ENCODE measurements around the gene SLC36A3. TPM values are rescaled to one million over a fixed set of nuclear protein-coding genes. Genes with fewer than 3 reads are reported as not detected.

Gene SLC36A3
- total and polyA plus RNA-seq, 2 of the 8 experiments (the other 6 are each of a cell fraction or from before 2014, with no cell fraction given) = not detected

GRCh38 chr5:151267491-151268260 is 35.9 kb downstream of the SLC36A3 start:
- H3K23ac ChIP-seq (ENCODE audit: insufficient read length) = no peak overlapping the region
- POLR2A ChIA-PET (ENCODE audit: partially characterized antibody) = no interaction called here
- peaks cover 0 to 10% (median 5%) of the 10 kb centered on the region in 4 experiments; a peak in 5 of 8 replicates for H3K36me3 ChIP-seq (ENCODE audit: control insufficient read depth in 2 of 4, insufficient read depth in 4 of 4, low read length in 3 of 4)
- H3K27me3 ChIP-seq (replicated peaks in 1 of 4; ENCODE audit: control insufficient read depth in 3 of 4, extremely low read depth in 1 of 4, insufficient read depth in 3 of 4, low read length in 3 of 4) = no peaks in the 10 kb centered on the region
- no peak overlapping the region for H3K4ac ChIP-seq (replicated peaks; ENCODE audit: insufficient read length, low read depth, low read length)
- no peak overlapping the region for H4K5ac ChIP-seq (ENCODE audit: insufficient read length, low read depth, low read length)
- no peak overlapping the region for H4K8ac ChIP-seq (ENCODE audit: extremely low read depth, insufficient read depth, low read length)
- H3K79me1 ChIP-seq (ENCODE audit: low read depth, low read length) = no peaks in the 10 kb centered on the region
- 94% methylated on average over 11 of the region's 11 CpGs; no CpG with 5 or more reads in 1 of the 2 experiments for WGBS, 2 experiments (ENCODE audit: extremely low coverage in 1 of 2, insufficient coverage in 1 of 2, insufficient read length in 1 of 2, insufficient replicate concordance in 2 of 2, low coverage in 1 of 2, low lambda C conversion rate in 2 of 2, missing lambda C conversion rate in 1 of 2)
- no peak overlapping the region for H2BK120ac ChIP-seq (replicated peaks; ENCODE audit: low read depth, low read length)
- CTCF ChIA-PET (ENCODE audit: partially characterized antibody) = no interaction called here
- H3K79me2 ChIP-seq (ENCODE audit: control insufficient read depth in 1 of 2, insufficient read depth in 2 of 2, low read length in 2 of 2) = no peaks in the 10 kb centered on the region
- no peak overlapping the region for H2BK12ac ChIP-seq (ENCODE audit: low read depth, low read length)
- H3K27ac ChIP-seq (ENCODE audit: low read depth, low read length) = no peak overlapping the region
- no peak overlapping the region for H2BK5ac ChIP-seq (ENCODE audit: low read depth, low read length)
- H3K4me1 ChIP-seq (replicated peaks in 1 of 4; ENCODE audit: control insufficient read depth in 3 of 4, insufficient read depth in 4 of 4, low read length in 3 of 4) = no peaks in the 10 kb centered on the region; a peak in 1 of 7 replicates
- no peak overlapping the region for H4K91ac ChIP-seq (replicated peaks; ENCODE audit: insufficient read length, low read length)
- FAIRE-seq (no peak), DNase-seq (ENCODE audit: low read depth in 1 of 2, low spot score in 2 of 2) (no peak)
- H3K9ac ChIP-seq (replicated peaks in 1 of 4; ENCODE audit: extremely low read depth in 1 of 4, low read depth in 3 of 4, low read length in 3 of 4) = no peak overlapping the region
- no peak for TF ChIP-seq BACH1 (IDR thresholded peaks at IDR 0.05; ENCODE audit: low read length)
- H3K56ac ChIP-seq (replicated peaks; ENCODE audit: insufficient read length, low read depth, low read length) = no peak overlapping the region
- no peak overlapping the region for H2BK20ac ChIP-seq (ENCODE audit: low read length)
- no peak overlapping the region for H2BK15ac ChIP-seq (ENCODE audit: low read length)
- no peak overlapping the region for H3K4me3 ChIP-seq (ENCODE audit: extremely low read depth in 1 of 4, insufficient read depth in 2 of 4, low read depth in 3 of 4, low read length in 4 of 4)
- no peak overlapping the region for H3K18ac ChIP-seq (ENCODE audit: extremely low read depth, low read length)
- no peaks in the 10 kb centered on the region for H4K20me1 ChIP-seq (replicated peaks in 1 of 2; ENCODE audit: control insufficient read depth in 1 of 2, insufficient read depth in 2 of 2, low read length in 2 of 2)
- H3K23me2 ChIP-seq (ENCODE audit: low read depth, low read length) = no peaks in the 10 kb centered on the region
- H2AFZ ChIP-seq (ENCODE audit: low read length) = no peak overlapping the region
- H3K14ac ChIP-seq (ENCODE audit: insufficient read length) = no peak overlapping the region
- no peak overlapping the region for H2AK5ac ChIP-seq (ENCODE audit: low read depth, low read length)
- no peak overlapping the region for H3K4me2 ChIP-seq (ENCODE audit: insufficient read depth in 1 of 2, low read depth in 2 of 2, low read length in 2 of 2)
- H3K9me3 ChIP-seq (ENCODE audit: insufficient read depth in 2 of 2, low read depth in 1 of 2, low read length in 1 of 2) = no peaks in the 10 kb centered on the region

All from H1 (cell line).